HG02759 (cell line): Measurements from ENCODE around the gene MAN1C1.
A peak's percentile ranks its signal among the peaks of the same experiment; 100 is the strongest.

Experiments used
- ATAC-seq: cut with Tn5 transposase; IDR thresholded peaks from one replicate; pipeline ENCODE4 v1.9.1; 2021; ENCODE audit warnings: mild to moderate bottlenecking, moderate library complexity; ENCODE audit not compliant: unreplicated experiment

Gene MAN1C1

DNA sequence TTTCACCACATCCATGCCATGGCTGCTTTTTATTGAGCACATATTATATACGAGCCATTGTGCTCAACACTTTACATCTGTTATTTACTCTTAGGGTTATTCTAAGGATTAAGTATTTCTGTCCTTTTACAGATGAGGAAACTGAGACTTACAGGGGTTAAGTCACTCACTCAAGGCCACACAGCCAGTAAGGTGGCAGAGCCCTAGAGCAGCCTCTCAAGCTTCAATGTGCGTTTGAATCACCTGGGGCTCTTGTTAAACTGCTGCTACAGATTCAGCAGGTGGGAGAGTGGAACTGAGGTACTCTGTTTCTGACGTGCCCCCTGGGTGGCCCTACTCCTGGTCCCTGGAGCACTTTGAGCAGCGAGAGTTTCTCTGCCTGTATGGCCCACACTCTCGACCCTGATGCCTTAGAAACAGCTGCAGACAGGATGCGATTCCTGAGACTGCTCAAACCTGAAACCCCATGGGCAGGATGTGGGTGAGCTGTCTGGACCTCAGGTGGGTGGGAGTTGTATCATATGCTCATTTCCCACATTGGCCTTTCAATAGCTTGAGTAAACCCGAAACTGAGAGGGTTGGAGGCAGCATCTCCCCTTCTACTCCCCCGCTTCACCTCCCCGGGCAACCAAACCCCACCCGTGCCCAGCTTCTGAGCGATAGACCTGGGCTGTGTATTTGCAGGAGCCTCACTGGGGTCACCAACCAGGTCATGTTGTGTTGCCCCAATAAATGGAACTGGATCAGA, 59.3 kb downstream of the MAN1C1 start:
- peak; percentile 96 for ATAC-seq

DNA sequence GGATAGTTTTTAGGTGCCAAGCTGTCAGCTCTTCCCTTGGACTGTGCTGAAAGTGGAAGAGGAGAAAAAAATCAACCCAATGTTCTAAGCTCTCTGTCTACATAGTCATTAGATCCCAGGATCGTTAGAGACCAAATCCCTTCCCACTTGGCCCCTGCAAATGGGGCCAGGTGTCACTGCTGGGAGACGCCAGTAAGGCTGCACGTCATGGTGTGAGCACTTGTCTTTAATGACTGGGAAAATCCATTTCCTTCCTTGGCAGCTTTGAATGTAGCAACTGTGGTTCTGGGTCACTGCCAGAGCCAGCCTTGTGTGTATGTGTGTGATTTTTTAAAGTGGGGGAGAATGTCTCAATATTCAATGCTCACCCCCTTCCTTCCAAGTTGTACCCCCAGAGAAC, 59.9 kb downstream of the MAN1C1 start:
- no peak for ATAC-seq

DNA sequence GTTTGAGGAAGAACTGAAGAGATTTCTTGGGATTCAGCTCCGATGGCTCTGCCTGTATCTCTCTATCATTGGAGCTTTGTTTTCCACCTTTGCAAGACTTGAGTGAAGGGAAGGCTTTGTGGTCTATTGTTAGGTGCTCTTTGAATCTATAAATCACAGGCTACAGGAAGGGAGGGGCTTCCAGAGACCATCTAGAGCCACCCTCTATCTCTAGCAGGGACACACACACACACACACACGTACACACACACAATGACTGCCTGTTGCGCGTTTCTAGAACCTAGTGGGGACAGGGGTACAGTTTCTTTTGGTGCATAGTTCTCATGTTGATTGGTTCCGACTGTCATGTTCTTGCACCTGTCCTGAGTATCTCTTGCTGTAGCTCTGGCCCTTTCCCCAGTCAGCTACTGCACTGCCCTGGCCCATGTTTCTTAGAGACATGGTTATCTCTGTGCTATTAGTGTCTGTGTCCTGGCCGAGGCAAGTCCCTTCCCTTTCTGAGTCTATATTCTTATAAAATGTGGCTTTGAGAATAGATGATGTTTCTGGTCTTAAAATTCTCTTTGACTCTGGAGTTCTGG, 60.7 kb downstream of the MAN1C1 start:
- no peak for ATAC-seq

DNA sequence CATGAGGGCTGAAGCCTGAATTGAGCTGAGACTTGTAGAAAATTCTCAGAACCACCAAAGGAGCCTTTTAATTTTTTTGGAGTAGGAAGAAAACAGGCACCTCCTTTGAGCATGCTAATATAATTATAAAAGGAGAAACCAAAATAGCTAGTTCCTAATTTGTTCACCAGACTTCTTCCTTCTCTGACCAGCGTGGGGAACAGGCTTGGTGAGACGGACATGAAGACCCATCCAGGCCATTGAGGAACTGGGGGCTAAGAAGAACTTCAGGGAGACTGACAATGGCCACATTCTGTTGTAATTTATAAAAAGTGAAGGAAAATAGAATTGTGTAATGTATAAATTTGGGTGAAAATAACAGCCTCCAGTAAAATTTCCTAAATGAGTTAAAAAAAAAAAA, 62.6 kb downstream of the MAN1C1 start:
- ATAC-seq, result no peak

- ATAC-seq, result no peak
Measured at GRCh38 chr1:25680701-25681100, 64.1 kb downstream of the MAN1C1 start.

GRCh38 chr1:25682059-25682601, 65.5 kb downstream of the MAN1C1 start:
- no peak for ATAC-seq

DNA sequence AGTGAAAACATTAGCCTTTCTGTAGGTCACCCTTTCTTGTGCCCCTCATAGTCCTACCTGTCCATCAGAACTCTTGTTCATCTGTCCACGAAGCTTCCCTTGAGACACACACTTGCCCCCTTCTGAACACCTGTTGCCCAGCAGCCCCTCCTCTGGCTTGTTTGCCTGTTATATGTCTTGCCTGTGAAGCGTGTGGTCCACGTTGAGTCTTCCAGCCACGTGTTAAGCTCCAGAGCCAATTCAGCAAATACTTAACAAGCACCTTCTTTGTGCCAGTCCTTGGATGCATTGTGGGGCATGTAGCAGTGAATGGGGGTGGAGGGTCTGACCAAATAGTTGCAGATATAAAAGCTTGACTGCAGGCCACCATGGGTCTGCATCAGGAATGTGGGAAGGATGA, 66.6 kb downstream of the MAN1C1 start:
- no peak for ATAC-seq

- ATAC-seq, result no peak
Measured at GRCh38 chr1:25683731-25684130, 67.1 kb downstream of the MAN1C1 start.

GRCh38 chr1:25684216-25684965, 67.8 kb downstream of the MAN1C1 start:
- no peak for ATAC-seq

DNA sequence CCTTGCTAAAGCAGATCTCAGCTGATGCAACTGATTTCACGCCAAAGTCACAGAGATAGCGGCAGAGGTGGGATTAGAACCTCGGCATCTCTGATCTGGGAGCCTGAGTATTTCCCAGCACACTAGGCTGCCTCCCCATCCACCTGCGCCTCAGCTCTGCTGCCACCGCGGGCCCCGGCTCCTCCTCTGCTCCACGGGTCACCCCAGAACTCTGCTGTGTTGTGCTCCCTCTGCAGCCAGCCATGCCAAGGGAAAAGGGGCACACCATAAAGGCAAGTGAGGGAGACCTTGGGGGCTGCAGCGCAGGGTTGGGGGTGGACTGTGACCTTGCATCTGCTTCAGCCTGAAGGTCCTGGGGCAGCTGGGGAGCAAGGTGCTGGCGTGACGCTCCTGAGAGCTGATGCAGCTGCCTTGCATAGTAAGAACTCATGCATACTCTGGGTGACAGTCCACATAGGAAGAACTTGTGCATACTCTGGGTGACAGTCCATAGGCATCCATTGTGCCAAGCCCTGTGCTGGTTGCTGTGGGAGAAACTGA, 68.7 kb downstream of the MAN1C1 start:
- no peak for ATAC-seq

DNA sequence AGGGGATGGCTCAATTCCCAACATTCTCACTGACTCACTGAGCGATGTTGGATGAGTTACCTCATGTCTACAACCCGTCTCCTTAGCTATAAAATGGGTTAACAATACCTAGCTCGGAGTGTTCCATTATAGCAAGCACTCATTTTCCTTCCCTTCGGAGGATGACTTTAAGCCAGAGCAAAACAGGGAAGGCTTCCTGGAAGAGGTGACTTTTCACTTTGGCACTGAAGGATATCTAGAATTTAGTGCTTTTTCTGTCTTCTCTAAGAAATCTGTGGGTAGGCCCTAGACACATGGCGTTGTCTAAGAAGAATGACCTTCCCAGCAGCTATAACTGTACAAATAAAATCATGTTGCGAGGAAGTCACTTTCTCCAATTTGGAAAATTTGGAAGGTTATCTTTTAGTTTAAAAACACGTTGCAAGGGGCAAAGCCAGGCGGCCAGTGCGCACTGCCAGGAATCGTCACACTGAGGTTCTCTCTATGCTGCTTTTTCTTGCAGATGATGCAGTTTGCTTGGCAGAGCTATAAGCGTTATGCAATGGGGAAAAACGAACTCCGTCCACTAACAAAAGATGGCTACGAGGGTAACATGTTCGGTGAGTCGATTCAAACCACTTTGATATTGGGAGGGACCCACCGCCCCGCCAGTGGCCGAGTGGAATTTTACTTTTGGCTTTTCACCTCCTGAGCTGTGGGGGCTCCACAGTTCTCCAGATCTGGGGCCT, 69.5 kb downstream of the MAN1C1 start:
- ATAC-seq, result no peak

DNA sequence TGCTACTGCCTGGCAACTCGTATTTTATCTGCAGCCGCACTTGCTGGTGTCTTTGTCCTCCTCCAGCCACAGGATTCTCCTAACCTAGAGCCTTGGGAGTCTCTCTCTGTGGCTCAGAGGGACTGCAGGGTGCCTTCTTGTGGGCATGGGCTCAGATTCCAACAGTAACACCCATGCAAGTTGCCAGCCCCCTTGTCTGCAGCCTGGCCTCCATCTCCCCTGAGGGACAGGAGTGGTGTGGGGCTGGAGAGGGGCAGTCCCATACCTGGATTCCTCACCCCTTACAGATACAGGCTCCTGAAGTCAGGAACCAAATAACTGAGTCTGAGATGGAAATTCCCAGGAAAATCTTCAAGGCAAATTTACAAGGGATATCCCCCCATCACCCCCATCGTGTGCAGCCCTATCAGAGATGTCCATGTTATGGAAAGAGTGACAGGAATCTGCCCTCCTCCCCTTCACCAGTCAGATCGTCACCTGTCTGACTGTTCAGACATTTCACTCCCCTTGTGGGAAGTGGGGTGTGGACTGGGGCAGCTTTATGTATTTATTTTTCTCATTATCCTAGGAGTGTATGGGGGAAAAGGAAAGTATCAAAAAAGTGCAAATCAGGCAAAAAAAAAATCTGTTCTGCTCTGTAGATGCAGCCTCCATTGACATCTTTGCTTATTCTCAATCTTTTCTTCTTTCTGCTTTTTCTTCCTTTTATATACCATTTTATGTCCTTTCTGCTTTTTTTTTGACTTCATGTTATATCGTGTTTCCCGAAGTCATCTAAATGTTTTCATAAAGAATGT, 70.8 kb downstream of the MAN1C1 start:
- no peak for ATAC-seq

GRCh38 chr1:25688390-25689119, 72.0 kb downstream of the MAN1C1 start:
- no peak for ATAC-seq

GRCh38 chr1:25689686-25690381, 73.2 kb downstream of the MAN1C1 start:
- no peak for ATAC-seq

DNA sequence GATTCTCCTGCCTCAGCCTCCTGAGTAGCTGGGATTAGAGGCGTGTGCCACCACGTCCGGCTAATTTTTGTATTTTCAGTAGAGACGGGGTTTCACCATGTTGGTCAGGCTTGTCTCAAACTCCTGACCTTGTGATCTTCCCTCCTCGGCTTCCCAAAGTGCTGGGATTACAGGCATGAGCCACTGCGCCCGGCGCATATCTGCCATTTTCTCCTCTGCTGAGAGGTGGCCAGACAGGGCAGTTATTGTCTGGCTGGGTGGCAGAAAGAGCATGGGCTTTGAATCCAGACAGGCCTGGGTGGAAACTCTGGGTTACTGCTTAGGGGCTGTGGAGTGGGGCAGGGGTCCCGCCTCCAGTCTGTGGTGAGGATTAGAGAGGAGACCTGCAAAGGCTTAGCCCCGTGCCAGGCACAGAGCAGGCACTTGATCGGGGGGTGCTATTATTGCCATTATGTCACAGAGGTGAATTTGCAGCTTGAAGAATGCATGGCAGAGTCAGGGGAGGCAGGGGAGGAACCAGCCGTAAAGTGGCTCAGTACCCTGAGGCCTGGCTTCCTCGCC, 73.9 kb downstream of the MAN1C1 start:
- no peak for ATAC-seq

GRCh38 chr1:25691211-25691610, 74.6 kb downstream of the MAN1C1 start:
- no peak for ATAC-seq

GRCh38 chr1:25692560-25692959, 76.0 kb downstream of the MAN1C1 start:
- ATAC-seq, result no peak

DNA sequence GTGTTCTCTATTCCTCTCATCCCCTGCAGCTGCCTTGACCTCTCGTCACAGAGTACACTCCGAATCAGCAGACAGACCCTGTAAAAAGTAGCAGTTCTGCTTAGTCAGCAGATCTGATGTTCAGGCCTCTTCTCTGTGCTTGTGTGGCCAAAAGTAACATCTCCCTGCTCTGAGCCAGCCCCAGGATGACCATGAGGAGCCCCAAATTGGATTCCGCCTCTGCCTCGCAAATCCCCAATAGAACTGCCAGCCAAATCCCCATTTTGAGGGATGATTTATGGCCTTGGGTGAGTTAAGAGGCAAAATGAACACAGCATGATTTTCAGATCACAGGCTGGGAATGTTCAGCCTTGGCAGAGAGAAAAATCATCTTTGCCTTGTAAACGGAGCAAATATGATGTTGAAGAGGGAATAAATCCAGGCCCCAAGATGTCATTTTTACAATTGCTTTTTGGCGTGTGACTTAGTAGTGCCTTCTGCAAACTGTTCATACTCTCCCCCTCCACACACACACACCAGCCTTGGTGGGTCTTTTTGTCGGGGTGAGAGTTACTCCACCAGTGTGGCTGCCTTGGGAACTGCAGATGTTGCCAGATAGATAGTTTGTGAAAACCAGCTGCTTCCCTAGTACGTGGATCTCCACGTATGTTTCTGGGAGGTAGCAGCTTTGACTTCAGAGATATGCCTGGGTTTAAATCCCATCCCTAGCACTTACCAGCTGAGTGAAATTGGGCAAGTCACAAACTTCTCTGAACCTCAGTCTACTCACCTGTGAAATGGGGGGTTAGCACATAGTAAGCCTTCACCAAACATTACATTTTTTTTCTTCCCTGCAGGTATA, 77.8 kb downstream of the MAN1C1 start:
- no peak for ATAC-seq
